ENCODE results near the gene DNAL4.
"Not testable (repeated sequence)": the region's sequence is repeated elsewhere in the genome, so short reads cannot be mapped to it uniquely, and the experiment has no call there.

The DNAL4 gene

DNA sequence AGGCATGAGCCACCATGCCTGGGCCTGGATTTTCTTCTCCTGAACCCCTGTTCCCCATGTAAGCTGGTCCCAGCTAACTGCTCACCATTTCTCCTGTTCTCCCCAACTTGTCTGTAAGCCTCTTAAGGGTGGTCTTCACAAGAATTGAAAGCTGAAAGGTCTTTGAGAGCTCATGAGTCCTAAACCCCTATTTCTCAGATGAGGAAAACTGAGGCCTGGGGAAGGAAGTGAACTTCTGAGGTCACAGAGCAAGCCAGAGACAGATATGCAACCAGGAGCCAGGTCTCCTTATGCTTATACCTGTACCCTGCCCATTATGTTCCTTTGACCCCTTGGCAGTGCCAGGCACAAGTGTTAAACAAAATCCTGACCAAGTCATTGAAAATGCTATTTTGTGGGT is 33.6 kb upstream of the DNAL4 start:
- DNase-seq (ENCODE audit: low read depth): no peak

DNA sequence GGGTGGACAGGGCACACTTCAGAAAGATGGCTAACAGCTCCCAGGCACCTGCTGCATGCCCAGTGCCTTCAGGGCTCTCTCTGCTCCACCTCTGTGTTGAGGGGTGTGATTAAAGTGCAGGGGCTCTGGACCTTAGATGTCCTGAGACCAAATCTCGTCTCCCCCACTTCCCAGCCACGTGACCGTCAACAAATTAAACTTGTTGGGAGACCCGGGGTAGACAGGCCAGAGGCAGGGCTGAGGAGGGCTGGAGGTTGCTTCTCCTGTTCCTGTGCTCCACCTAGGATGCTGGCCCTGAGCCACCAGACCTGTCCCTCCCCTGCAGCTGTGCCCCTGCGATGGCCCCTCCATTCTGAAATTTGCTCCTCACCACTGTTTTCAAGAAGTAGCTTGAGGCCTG is 32.9 kb upstream of the DNAL4 start:
- no peak for DNase-seq (ENCODE audit: low read depth)

DNA sequence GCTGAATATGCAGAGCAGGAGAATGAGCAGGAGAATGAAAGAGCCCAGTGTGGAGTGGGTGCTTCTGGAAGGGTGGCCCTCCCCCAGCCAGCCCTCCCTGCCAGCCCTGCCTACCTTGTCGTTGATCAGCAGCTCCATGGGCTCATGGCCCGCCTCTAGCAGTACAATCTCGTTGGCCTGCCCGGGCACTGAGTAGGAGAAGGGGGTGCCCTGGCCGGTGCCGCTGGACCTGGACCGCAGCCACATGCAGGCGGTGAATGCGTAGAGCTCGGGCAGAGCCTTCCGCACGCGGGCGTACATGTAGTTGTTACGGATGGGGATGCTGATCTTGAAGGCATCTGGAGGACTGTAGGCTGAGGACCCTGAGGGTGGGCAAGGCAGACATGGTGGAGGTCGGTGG is 32.4 kb upstream of the DNAL4 start:
- no peak for DNase-seq (ENCODE audit: low read depth)

DNA sequence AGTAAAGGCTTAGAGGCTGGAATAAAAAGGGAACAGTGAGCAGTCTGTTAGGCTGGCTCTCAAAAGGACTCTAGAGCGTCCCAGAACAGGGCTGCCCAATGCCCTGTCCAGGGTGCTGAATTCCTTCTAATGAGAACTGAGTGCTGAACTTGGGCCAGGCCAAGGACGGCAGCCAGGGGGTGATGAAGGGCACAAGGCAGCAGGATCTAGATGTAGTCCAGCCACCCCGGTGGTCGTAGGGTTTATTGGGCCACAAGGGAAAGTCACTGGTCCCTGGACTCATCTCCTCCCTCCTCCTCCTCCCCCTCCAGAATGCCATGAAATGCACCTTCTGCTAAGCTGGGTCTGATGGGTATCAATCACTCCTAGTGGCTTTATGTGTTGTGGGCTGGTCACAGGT is 30.6 kb upstream of the DNAL4 start:
- no peak for DNase-seq (ENCODE audit: low read depth)

DNA sequence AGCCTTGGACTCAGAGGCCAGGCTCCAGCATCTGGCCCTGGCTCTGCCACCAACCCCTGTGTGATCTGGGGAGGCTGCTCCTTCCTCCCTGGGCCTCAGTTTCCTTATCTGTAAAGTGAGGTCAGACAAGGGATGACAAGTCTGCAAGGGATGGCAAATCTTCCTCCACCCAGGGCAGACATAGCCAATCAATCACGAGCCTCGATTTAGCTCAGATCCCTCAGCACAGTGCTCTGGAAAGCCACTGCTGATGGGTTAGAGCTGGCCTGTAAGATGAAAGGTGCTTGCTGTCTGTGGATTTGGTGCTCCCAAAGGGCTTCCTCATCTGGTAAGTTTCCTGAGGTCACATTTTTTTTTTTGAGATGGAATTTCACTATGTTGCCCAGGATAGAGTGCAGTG is 29.7 kb upstream of the DNAL4 start:
- no peak for DNase-seq (ENCODE audit: low read depth)

DNA sequence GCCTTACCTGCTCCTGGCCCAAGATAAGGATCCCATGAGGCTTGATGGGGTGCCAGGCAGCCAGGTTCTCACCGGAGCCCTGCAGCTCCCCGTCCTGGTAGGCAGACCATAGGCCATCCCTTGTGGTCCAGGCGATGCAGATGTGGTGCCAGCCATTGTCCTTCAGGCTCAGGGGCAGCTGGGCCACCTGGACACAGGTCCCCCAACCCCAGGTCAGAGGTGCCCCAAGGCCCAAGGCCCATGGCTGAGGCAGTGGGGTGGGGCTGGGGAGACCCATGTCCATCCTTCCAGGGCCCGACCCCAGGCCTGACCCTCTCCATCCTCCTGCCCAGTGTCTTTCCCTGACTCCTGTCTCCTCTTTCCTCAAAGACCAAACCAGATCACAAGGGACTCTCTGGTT is 29.1 kb upstream of the DNAL4 start:
- no peak for DNase-seq (ENCODE audit: low read depth)

DNA sequence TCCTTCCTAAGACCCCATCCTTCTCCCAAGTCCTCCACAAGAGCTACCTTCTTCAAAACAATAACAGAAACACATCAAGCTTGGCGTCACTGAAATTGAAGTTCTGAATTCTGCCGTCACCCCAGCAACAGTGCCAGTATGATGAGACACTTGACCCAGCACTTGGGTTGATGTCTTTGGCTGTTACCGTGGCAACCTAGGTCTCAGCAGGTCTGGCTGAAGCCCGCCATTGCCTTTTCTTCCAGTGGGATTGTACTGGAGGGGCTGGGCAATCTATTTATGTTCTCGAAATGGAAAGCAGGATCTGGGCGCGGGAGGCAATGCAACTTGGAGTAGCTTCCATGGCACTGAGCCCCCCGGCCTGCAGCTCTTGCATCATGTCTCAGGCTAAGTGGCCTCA is 26.1 kb upstream of the DNAL4 start:
- no peak for DNase-seq (ENCODE audit: low read depth)

DNA sequence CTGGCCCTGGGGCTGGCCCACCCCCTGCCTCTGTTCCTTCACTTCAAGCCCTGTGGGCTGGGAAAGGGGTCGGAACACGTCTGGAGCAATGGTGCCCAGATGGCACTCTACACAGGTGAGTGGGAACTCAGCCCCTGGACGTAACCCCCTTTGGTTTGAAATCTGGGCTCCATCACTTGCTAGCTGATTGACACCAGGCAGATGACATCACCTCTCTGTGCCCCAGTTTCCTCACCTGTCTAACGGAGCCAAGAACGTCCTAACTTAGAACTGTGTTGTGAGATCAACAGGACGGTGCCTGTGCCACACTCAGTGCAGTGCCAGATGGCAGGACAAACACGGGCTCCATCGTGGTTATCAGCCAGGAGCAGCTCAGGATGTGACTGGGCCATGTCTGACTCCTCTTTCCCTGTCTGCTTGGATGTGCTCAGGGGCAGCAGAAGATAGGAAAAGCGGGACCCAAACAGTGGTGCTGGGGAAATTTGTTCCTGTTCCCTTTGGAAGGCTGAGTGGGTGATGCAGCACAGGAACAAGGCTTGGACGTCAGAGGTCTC is 25.5 kb upstream of the DNAL4 start:
- DNase-seq (ENCODE audit: low read depth): no peak

DNA sequence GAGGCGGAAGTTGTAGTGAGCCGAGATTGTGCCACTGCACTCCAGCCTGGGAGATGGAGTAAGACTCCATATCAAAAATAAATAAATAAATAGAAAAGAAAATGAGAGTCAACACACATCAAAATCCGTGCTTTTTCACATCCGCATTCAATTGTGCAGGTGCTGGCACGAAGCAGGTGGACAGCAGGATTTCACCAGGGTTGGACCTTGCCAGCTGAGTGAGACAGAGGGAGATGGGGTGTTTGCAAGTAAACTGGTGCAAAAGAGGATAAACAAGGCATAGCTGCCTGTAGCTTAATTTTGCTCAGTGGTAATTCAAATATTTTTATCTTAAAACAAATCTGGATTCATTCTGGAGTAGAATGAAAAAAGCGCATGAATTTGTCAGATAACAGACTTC is 23.3 kb upstream of the DNAL4 start:
- DNase-seq (ENCODE audit: low read depth): no peak

DNA sequence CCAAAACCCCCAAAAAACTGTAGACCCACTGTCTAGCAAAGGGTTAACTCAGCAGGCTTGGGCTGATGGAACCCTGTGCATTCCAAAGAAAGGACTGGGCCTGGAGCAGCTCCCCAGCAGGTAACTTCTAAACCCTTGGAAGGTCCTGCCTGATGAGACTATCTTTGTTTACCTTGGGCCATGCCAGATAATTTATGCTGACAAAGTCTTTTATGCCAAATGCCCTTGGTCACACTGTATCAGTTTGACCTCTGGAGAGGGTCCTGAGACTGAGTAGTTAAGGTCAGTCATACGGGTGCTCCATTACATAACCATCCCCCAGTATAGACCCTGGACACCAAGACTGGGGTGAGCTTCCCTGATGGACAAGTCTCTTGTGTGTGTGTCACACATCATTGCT is 21.9 kb upstream of the DNAL4 start:
- DNase-seq (ENCODE audit: low read depth): no peak

DNA sequence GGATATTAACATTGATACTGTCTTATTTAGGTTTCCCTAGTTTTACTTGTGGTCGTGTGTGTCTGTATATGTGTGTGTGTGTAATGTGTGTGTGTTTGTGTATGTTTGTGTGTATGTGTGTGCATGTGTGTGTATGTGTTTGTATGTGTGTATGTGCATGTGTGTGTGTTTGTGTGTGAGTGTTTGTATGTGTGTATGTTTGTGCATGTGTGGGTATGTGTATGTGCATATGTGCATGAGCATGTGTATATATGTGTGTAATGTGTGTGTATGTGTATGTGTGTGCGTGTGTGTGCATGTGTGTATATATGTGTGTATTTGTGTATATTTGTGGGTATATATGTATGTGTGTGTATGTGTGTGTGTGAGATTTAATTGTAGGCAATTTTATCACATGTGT is 17.3 kb upstream of the DNAL4 start:
- no peak for DNase-seq (ENCODE audit: low read depth)

DNA sequence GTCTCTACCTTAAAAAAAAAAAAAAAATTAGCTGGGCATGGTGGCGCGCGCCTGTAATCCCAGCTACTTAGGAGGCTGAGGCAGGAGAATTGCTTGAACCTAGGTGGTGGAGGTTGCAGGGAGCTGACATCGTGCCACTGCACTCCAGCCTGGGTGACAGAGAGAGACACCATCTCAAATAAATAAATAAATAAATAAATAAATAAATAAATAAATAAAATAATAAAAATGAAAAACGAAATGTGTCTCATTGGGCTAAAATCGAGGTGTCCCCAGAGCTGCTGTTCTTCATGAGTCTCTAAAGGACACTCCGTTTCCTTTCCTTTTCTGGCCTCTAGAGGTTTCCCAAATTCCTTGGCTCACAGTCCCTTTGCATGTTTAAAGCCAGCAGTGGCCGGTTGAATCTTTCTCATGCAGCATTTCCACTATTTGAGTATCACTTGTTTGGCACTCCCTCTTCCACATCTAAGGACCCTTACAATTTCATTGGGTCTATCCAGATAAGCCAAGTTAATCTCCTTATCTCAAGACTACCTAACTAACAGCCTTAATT is 11.2 kb upstream of the DNAL4 start:
- DNase-seq (ENCODE audit: low read depth): not testable (repeated sequence)

DNA sequence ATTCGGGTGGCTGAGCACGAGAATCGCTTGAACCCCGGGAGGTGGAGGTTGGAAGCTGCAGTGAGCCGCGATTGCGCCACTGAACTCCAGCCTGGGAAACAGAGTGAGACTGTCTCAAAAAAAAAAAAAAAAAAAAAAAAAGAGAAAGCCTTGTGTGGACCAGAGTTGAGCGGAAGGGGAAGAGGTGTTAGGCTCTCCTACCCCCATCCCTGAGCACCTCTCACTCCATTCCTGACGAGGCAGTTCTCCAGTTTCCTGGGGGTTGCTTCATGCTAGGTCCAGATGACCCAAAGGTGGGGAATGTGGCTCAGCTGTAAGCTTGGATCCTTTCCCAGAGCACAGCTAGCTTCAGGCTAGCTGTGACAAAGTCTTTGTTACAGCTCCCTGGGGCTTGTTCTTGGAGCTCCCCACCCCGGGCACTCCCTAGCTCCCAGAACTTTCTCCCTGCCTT is 8.8 kb upstream of the DNAL4 start:
- no peak for DNase-seq (ENCODE audit: low read depth)

DNA sequence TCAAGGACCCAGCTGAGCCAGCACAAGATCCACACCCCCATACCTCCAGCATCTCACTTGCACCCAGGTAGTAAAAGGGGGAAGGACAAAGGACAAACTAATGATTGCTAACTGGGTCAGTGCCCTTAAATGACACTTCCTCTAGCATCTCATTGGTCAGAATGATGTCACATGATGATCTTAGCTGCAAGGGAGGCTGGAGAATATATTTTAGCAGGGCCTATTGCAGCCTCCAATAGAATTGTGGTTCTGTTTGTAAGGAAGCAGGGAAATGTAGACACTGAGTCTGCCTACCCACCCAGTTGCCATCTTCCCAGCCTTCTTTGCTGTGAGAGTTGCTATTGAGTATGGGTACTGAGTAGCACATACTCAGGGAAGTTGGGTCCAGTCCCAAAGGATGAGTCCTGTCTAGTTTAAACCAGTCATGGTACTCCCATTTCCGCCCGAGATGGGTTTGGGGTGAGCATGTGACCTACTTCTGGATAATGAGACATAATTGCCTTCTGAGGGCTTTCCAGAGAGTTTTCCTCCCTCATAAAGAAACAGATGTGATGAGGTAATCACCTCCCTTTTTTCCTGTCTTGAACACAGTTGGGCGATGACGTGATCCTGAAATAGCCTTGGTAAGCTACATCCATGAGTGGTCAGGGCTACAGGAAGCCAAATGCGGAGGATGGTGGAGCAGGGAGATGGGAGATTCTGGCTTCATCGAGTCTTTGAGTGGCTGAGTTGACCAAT is 5.5 kb upstream of the DNAL4 start:
- no peak for DNase-seq (ENCODE audit: low read depth)

DNA sequence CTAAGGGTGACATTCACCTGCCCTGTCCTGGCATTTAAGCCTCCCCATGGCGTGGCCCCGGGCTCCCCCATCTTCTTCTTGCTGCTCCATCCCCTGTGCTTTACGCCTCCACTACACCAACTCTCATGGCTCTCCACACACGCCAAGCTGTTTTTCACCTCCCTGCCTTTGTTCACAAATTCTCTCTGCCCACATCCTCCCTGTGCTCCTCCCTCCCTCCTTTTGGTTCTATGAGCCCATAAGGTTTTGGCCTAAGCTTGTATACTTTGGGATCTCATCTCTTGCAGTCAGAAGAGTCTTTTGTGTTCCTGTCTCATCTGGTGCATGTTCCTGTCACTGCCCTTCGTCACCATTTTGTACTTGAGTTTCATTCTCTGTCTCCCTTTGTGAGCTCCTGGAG is 4.6 kb upstream of the DNAL4 start:
- DNase-seq (ENCODE audit: low read depth): no peak

DNA sequence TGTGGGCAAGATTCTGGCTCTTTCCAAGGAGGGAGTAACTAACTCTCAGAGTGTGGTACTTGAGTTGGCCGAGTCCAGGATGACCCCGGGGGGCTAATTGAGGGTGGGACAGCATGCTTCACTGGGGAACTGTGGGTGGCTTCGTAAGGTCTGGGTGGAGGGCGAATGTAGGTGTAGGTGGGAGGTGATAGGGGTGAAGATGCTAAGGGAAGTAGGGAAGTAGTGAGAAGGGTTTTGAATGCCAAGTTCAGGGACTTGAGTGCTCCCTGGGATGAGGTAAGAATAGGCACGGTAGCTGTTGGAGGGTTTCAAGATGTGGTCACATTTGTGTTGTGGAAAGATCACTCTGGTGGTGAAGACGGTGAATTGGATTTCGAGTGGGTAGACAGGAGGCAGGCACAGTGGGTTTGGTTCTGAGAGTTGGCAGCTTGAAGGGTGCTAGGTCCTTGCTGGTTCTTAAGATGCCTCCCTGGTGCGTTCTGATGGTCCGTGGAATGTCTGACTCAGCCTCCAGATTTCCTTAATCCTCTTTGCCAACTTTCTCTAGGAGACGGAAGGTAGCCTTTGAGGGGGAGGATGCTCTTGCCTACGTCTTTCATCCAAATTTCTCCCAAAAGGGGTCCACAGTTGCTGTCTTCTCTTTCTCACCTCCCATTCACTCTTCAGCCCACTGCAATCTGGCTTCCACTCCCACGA is 2.5 kb upstream of the DNAL4 start:
- no peak for DNase-seq (ENCODE audit: low read depth)

DNA sequence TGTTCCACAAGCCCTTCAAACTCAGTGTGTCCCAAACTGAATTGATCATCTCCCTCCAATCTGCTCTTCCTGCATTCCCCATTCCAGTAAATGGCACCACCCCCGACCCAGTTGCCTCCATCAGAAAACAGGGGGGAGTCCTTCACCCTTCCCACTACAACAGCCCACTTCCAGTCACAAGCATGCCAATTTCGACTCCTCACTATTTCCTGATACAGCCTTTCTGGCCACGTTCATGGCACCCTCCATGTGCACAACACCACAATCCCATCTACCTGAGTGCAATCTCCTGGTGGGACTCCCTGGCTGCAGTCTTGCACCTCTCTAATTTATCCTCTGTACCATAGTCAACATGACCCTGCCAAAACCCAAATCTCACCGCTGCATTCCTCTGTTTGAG is 1.6 kb upstream of the DNAL4 start:
- no peak for DNase-seq (ENCODE audit: low read depth)

DNA sequence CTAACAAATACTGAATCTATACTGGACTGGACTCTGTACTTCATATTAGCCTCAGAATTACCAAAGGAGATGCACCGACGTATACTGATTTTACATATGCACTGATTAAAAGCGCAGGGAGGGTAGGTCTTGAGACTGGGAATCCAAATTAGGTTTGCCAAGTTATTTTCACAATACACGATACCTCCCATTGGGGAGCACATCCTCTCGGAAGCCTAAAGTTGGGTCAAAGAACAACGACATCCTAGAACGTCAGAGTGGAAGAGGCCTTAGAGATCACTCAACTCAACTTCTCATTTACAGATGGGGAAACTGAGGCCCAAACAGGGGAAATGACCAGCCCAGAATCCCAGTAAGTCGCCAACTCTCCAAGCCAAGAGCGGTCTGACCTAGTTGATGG is 626 bp downstream of the DNAL4 start:
- no peak for DNase-seq (ENCODE audit: low read depth)

DNA sequence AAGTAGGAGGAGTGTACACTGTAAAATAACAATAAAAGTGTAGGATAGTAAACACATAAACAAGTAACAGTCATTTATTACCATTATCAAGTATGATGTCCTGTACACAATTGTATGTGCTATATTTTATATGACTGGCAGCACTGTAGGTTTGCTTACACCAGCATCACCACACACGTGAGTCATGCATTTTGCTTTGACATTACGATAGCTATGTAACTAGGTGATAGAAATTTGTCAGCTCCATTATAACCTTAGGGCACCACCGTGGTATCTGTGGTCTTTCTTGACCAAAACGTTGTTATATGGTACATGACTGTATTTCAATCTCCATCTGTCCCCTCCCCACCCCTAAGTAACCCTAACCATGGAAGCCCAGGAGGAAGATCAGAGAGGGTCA is 1.1 kb downstream of the DNAL4 start:
- DNase-seq (ENCODE audit: low read depth): no peak

DNA sequence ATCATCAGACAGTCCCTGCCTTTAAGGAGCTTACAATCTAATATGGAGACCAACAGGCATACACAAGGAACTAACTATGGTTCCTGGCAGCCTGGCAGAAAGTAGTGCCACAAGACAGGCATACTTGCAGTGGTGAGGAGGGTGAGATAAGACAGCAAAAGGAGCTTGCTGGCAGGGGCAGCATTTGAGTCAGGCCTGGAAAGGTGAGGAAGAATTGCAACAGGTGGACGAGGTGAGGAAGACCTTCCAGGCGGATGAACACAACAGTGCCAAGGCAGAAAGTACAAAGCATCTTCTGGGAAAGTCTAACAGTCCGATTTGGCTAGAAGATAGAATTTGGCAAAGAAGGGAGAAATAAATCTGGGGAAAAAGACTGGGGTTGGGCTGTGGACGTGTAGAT is 4.3 kb downstream of the DNAL4 start:
- no peak for DNase-seq (ENCODE audit: low read depth)

DNA sequence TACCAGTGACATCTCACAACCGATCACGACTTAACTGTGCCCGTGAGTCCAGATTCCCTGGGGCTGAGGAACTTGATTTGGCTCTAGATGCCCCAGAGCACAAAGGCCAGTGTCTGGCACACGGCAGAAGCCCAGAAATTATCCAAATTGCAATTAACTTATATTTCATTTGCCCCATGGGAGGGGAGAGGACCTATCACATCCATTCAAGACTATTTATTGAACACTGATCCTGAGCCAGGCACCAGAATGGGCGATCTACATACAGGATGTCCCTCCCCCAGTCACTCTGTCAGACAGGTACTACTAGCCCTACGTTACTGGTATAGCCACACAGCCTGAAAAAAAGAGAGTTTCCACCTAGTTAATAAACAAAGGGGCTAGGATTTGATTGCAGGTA is 5.1 kb downstream of the DNAL4 start:
- no peak for DNase-seq (ENCODE audit: low read depth)

DNA sequence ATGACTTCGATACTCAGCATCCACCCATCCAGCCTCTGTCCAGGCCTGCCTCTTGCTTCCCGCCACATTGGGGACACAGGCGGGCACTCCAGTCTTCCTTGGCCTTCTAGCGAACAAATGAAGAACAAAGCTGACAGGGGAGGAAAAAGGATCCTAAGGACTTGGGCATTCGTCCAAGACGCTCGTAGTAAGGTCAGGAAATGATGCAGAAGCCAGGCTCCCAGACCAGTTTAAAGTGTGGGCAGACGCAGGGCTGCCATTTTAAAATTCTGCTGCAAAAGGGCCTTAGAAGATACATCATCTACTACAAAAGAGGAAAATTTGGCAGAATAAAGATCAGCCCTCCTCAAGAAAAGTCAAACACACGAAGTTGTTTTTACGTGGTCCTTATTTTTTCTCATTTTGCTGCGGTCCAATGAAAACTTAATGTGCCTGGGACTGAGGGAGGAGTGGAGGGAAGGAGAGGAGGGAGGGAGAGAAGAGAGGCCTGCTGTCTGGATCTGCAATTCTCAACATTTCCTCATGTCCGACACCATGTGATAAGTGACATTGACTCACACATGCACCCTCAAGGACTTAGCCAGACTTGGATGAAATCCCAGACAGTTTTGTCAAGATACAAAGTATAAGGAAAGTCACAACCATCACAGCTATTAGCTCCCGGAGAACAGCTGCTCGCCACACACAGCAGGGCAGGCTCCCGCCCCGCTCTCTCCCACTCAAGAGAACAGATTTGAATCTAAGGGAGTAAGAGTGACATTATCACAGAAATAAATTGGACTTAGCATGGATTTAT is 5.7 kb downstream of the DNAL4 start:
- no peak for DNase-seq (ENCODE audit: low read depth)

DNA sequence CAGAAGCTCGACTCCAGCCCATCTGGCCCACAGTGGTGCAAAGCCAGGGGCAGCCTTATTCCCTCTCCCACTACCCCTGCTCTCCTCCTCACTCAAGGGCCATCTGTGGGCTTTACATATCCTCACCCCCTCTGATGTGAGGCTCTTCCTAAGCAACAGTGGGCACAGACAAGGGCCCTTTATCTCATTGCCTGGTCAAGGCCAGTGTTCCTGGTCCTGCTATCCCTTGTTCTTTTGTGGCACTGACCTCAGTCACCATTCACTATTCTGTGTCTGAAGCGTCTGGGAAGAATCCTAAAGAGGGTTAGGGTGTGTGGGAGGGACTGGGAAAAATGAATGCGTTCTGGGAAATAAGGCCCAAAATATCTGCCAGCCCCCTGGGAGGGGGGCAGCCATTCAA is 7.3 kb downstream of the DNAL4 start:
- no peak for DNase-seq (ENCODE audit: low read depth)
